CD14-positive monocyte (primary cell): ENCODE measurements around the gene PFN1. TPM values are rescaled to one million over a fixed set of nuclear protein-coding genes. Genes with fewer than 3 reads are reported as not detected.
A peak's percentile ranks its signal among the peaks of the same experiment; 100 is the strongest.
"Not testable (repeated sequence)": the region's sequence is repeated elsewhere in the genome, so short reads cannot be mapped to it uniquely, and the experiment has no call there.

Experiments used
- DNase-seq, 3 donors: peaks; one replicate each; pipeline ENCODE4 v3.0.0-alpha.2; 2011 to 2022
- H2AFZ ChIP-seq: 2 replicates; pipeline ENCODE4 v1.6.0; 2012; ENCODE audit warnings: mild to moderate bottlenecking, low read depth, low read length, inconsistent platforms; ENCODE audit not compliant: insufficient read depth, poor library complexity, severe bottlenecking
- H3K27ac ChIP-seq, 2 donors: 1 replicate in 1 of 2; 2 replicates in 1 of 2; pipeline ENCODE4 v1.5.1; 2012 to 2013; ENCODE audit warnings: low read length in 2 of 2, control low read depth in 1 of 2, inconsistent platforms in 1 of 2, low read depth in 1 of 2, mild to moderate bottlenecking in 1 of 2
- H3K27me3 ChIP-seq, 2 donors: one replicate each; pipeline versions ENCODE4 v1.6.0 to v1.6.1; 2011 to 2013; ENCODE audit warnings: low read length in 2 of 2; ENCODE audit not compliant: control insufficient read depth in 2 of 2, insufficient read depth in 2 of 2
- H3K36me3 ChIP-seq, 2 donors: replicated peaks in 1 of 2; 1 replicate in 1 of 2; 2 replicates in 1 of 2; pipeline versions ENCODE4 v1.5.1 to v1.6.1; 2012 to 2013; ENCODE audit warnings: low read length in 2 of 2, control low read depth in 1 of 2, inconsistent platforms in 1 of 2, mild to moderate bottlenecking in 1 of 2; ENCODE audit not compliant: insufficient read depth in 2 of 2, control insufficient read depth in 1 of 2
- H3K4me1 ChIP-seq, 2 donors: 1 replicate in 1 of 2; 2 replicates in 1 of 2; pipeline versions ENCODE4 v1.5.1 to v1.6.1; 2012 to 2013; ENCODE audit warnings: low read length in 2 of 2, control low read depth in 1 of 2, inconsistent platforms in 1 of 2, mild to moderate bottlenecking in 1 of 2, moderate library complexity in 1 of 2; ENCODE audit not compliant: insufficient read depth in 2 of 2, control insufficient read depth in 1 of 2
- H3K4me2 ChIP-seq: replicated peaks from 2 replicates; pipeline ENCODE3; 2012; ENCODE audit warnings: low read length, moderate library complexity, mild to moderate bottlenecking; ENCODE audit not compliant: poor library complexity, severe bottlenecking; ENCODE audit errors: extremely low read depth
- H3K4me3 ChIP-seq, 3 experiments: fragments of 200-600 bp in 1 of 3; sonication (generic) in 1 of 3; replicated peaks in 1 of 3; 1 replicate in 2 of 3; 2 replicates in 1 of 3; pipeline ENCODE4 v1.5.1; 2011 to 2013; ENCODE audit warnings: low read length in 3 of 3, mild to moderate bottlenecking in 3 of 3, control low read depth in 2 of 3, low read depth in 2 of 3, inconsistent platforms in 1 of 3, moderate library complexity in 1 of 3
- H3K79me2 ChIP-seq: 2 replicates; pipeline ENCODE4 v1.6.0; 2012; ENCODE audit warnings: mild to moderate bottlenecking, control low read depth, inconsistent platforms, low read length, moderate library complexity; ENCODE audit not compliant: insufficient read depth
- H3K9ac ChIP-seq: 2 replicates; pipeline ENCODE4 v1.6.0; 2017; ENCODE audit warnings: low read length, mild to moderate bottlenecking; ENCODE audit not compliant: insufficient read depth, poor library complexity, severe bottlenecking
- H3K9me3 ChIP-seq, 2 donors: replicated peaks in 1 of 2; 1 replicate in 1 of 2; 2 replicates in 1 of 2; pipeline versions ENCODE4 v1.5.1 to v1.6.1; 2012 to 2013; ENCODE audit warnings: low read length in 2 of 2, control low read depth in 1 of 2; ENCODE audit not compliant: control insufficient read depth in 1 of 2, insufficient read depth in 1 of 2
- H4K20me1 ChIP-seq: 2 replicates; pipeline ENCODE4 v1.6.0; 2012; ENCODE audit warnings: mild to moderate bottlenecking, low read length, control low read depth, moderate library complexity; ENCODE audit not compliant: insufficient read depth
- H3K27ac Mint-ChIP-seq, 7 donors: one replicate each; pipeline ENCODE4 v1.8.0; 2020; ENCODE audit warnings: mild to moderate bottlenecking in 7 of 7, mixed read lengths in 7 of 7, moderate library complexity in 6 of 7, inconsistent platforms in 2 of 7
- H3K27me3 Mint-ChIP-seq, 3 donors: one replicate each; pipeline ENCODE4 v1.8.0; 2021 to 2022; ENCODE audit warnings: low read depth in 3 of 3, mild to moderate bottlenecking in 3 of 3, mixed read lengths in 3 of 3, moderate library complexity in 3 of 3, inconsistent platforms in 1 of 3
- H3K36me3 Mint-ChIP-seq, 2 donors: one replicate each; pipeline ENCODE4 v1.8.0; 2020; ENCODE audit warnings: mixed read lengths in 2 of 2, inconsistent platforms in 1 of 2, mild to moderate bottlenecking in 1 of 2
- H3K4me1 Mint-ChIP-seq: one replicate; pipeline ENCODE4 v1.8.0; 2020; ENCODE audit warnings: mild to moderate bottlenecking, mixed read lengths
- H3K4me3 Mint-ChIP-seq, 2 donors: one replicate each; pipeline ENCODE4 v1.8.0; 2020; ENCODE audit warnings: mild to moderate bottlenecking in 2 of 2, mixed read lengths in 2 of 2, moderate library complexity in 1 of 2
- H3K9me3 Mint-ChIP-seq, 7 donors: one replicate each; pipeline ENCODE4 v1.8.0; 2020 to 2022; ENCODE audit warnings: mixed read lengths in 7 of 7, mild to moderate bottlenecking in 6 of 7, moderate library complexity in 6 of 7, inconsistent platforms in 2 of 7
- CTCF ChIP-seq: fragments of 200-600 bp; IDR thresholded peaks from one replicate; pipeline ENCODE4 v1.8.0; 2022; ENCODE audit warnings: antibody characterized with exemption, mild to moderate bottlenecking
- WGBS: methylation state at CpG from one replicate; pipeline ENCODE4 v1.1.5; 2013; ENCODE audit warnings: missing lambda C conversion rate; ENCODE audit not compliant: insufficient coverage; 5-methylcytosine and 5-hydroxymethylcytosine counted together
- intact Hi-C, 2 donors: fragments of 100-400 bp; cut with micrococcal nuclease; formaldehyde crosslinking; loops; one replicate each; pipeline versions ENCODE4 v1.15.0 to v1.15.1; 2023
- polyA plus RNA-seq, 3 donors: library from polyadenylated mRNA; depleted of rRNA in 1 of 3; unstranded in 2 of 3; stranded (reverse) in 1 of 3; fragments of 300-500 nt in 2 of 3; fragments of >200 nt in 1 of 3; fragmentation: Illumina TruSeq in 2 of 3; gene quantifications; 1 replicate in 2 of 3; 2 replicates in 1 of 3; pipeline ENCODE4 v1.2.3, GENCODE V29; 2012 to 2021

The PFN1 gene
- polyA plus RNA-seq, 3 donors: 842 to 1,613 (median 1,582) TPM

GRCh38 chr17:4908301-4908700, 40.0 kb downstream of the PFN1 start:
- no peaks in the 10 kb centered on the region for H3K36me3 ChIP-seq
- H3K79me2 ChIP-seq: no peaks in the 10 kb centered on the region
- WGBS: 83% methylated on average over 10 of the region's 10 CpGs
- H3K4me2 ChIP-seq: no peak overlapping the region
- Mint-ChIP-seq H3K4me3 (no peak overlapping the region), H3K27me3 (peaks cover 9 to 21% (median 20%) of the 10 kb centered on the region in 3 donors), H3K27ac (no peak overlapping the region), H3K4me1 (peaks cover 4% of the 10 kb centered on the region), H3K9me3 (peaks cover 0 to 2% (median 0%) of the 10 kb centered on the region in 7 donors), H3K36me3 (no peaks in the 10 kb centered on the region)
- H3K4me3 ChIP-seq: no peak overlapping the region
- DNase-seq: no peak
- TF ChIP-seq CTCF: no peak
- no peak overlapping the region for H3K9ac ChIP-seq
- peaks cover 12 to 19% of the 10 kb centered on the region in 2 donors for H3K4me1 ChIP-seq
- H4K20me1 ChIP-seq: no peaks in the 10 kb centered on the region
- peak overlapping the region; percentile 33 for H2AFZ ChIP-seq
- no peaks in the 10 kb centered on the region for H3K9me3 ChIP-seq
- no peaks in the 10 kb centered on the region for H3K27me3 ChIP-seq
- intact Hi-C loops: loop anchor here (2.0 to 10.0 kb wide), 3 partner anchors 79 to 156 kb away; partner anchors contain the start of gene CAMTA2 (in 2 of the 2)
- no peak overlapping the region for H3K27ac ChIP-seq

DNA sequence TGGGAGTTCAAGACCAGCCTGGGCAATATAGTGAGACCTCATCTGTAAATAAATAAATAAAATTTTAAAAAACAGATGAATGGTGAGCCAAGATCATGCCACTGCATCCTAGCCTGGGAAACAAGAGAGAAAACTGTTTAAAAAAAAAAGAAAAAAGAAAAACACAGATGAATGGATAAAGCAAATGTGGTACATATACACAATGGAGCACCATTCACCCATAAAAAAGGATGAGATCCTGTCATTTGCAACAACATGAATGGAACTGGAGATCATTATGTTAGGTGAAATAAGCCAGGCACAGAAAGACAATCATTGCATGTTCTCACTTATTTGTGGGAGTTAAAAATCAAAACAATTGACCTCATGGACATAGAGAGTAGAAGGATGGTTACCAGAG, 41.7 kb downstream of the PFN1 start:
- not testable (repeated sequence) for H3K9me3 Mint-ChIP-seq, H3K79me2 ChIP-seq, H3K9ac ChIP-seq, H3K27me3 ChIP-seq, H3K27ac Mint-ChIP-seq, H3K4me3 Mint-ChIP-seq, H3K4me2 ChIP-seq, H4K20me1 ChIP-seq, H3K9me3 ChIP-seq, H3K27ac ChIP-seq, H3K4me3 ChIP-seq, H3K36me3 ChIP-seq, DNase-seq, H3K36me3 Mint-ChIP-seq, H2AFZ ChIP-seq
- peaks cover 28 to 35% of the 10 kb centered on the region in 2 donors for H3K4me1 ChIP-seq
- peaks cover 22 to 35% (median 33%) of the 10 kb centered on the region in 3 donors for H3K27me3 Mint-ChIP-seq
- H3K4me1 Mint-ChIP-seq: peaks cover 20% of the 10 kb centered on the region
- intact Hi-C loops: loop anchor here (5.0 to 10.0 kb wide), 2 partner anchors 81 to 158 kb away; partner anchors contain the start of gene CAMTA2 (in 2 of the 2)
